ENCODE results near the gene TRPV5.

- no peak for TF ChIP-seq ELK1 (IDR thresholded peaks at IDR 0.05; ENCODE audit: borderline replicate concordance, low read depth, low read length)
- TF ChIP-seq, protein P1, sequence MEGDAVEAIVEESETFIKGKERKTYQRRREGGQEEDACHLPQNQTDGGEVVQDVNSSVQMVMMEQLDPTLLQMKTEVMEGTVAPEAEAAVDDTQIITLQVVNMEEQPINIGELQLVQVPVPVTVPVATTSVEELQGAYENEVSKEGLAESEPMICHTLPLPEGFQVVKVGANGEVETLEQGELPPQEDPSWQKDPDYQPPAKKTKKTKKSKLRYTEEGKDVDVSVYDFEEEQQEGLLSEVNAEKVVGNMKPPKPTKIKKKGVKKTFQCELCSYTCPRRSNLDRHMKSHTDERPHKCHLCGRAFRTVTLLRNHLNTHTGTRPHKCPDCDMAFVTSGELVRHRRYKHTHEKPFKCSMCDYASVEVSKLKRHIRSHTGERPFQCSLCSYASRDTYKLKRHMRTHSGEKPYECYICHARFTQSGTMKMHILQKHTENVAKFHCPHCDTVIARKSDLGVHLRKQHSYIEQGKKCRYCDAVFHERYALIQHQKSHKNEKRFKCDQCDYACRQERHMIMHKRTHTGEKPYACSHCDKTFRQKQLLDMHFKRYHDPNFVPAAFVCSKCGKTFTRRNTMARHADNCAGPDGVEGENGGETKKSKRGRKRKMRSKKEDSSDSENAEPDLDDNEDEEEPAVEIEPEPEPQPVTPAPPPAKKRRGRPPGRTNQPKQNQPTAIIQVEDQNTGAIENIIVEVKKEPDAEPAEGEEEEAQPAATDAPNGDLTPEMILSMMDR (conservative IDR thresholded peaks at IDR 0.05; ENCODE audit: low read depth, low read length) = no peak
- no peak for TF ChIP-seq POLR2A (IDR thresholded peaks at IDR 0.05; ENCODE audit: low read depth, low read length)
- no peak for TF ChIP-seq FOS (IDR thresholded peaks at IDR 0.05; ENCODE audit: low read depth, low read length)
- TF ChIP-seq CHD1 (IDR thresholded peaks at IDR 0.05; ENCODE audit: low read depth, low read length) = no peak
- TF ChIP-seq, protein P2, sequence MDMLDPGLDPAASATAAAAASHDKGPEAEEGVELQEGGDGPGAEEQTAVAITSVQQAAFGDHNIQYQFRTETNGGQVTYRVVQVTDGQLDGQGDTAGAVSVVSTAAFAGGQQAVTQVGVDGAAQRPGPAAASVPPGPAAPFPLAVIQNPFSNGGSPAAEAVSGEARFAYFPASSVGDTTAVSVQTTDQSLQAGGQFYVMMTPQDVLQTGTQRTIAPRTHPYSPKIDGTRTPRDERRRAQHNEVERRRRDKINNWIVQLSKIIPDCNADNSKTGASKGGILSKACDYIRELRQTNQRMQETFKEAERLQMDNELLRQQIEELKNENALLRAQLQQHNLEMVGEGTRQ (IDR thresholded peaks at IDR 0.05; ENCODE audit: low read depth, low read length) = no peak
These were observed 61.4 kb downstream of the TRPV5 start for GRCh38 chr7:142872106-142872675.
